ENCODE measurements around the gene USP10. TPM values are rescaled to one million over a fixed set of nuclear protein-coding genes. Genes with fewer than 3 reads are reported as not detected.

USP10 gene
- total and polyA plus RNA-seq, 4 donors, result 28.2 to 46.1 (median 42.0) TPM

DNA sequence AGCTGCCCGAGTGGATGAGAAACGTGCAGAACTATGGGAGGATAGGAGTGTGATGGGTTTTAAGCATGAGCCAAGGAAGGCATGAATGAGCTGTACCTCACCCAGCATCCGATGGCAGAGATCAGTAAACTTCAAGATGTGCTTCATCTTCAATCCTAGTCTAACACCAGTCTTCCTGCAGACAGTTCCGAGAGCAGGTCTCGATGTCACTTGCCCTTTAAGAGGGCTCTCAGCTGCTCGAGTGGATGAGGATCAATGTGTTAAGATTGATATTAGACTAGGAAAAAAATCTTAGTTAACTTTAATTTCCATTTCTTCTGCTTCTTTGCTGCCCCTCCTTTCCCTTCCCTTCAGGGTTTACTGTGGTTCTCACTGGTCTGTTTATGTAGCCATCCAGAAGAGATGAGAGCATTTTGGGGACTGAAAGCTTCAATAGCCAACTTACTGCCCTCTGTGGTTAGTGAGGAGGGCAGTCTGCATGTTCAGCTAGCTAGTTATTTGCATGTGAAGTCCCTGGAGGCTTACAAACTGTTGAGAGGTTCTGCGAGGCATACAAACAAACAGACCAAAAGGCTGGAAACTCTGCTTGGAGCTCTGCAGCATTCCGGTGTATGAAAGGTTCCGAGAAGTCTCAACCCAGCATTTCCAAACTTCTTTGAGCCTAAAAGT lies 36.2 kb upstream of the USP10 start:
- Histone ChIP-seq H3K9ac (ENCODE audit: low read depth in 1 of 2, low read length in 2 of 2) (no peak overlapping the region), H3K4me3 (ENCODE audit: low read depth in 1 of 3, low read length in 3 of 3) (no peak overlapping the region), H3K9me3 (ENCODE audit: control insufficient read depth in 4 of 4, low read length in 3 of 4) (no peaks in the 10 kb centered on the region), H3K27ac (ENCODE audit: low read depth in 1 of 2, low read length in 2 of 2) (no peak overlapping the region), H3K27me3 (ENCODE audit: control insufficient read depth in 4 of 4, insufficient read depth in 4 of 4, low read length in 3 of 4) (no peaks in the 10 kb centered on the region), H3K36me3 (ENCODE audit: control insufficient read depth in 4 of 4, insufficient read depth in 3 of 4, low read depth in 1 of 4, low read length in 3 of 4) (peaks cover 9 to 70% (median 42%) of the 10 kb centered on the region in 4 donors), H3K4me1 (ENCODE audit: control insufficient read depth in 4 of 4, insufficient read depth in 4 of 4, low read length in 3 of 4) (peaks cover 0 to 4% (median 0%) of the 10 kb centered on the region in 4 donors)
- DNase-seq (ENCODE audit: low spot score), result no peak
- no peak for TF ChIP-seq FOXA2 (IDR thresholded peaks at IDR 0.05)
- no peak for TF ChIP-seq MAX (IDR thresholded peaks at IDR 0.05)
- TF ChIP-seq FOXA1 (IDR thresholded peaks at IDR 0.05), result no peak
- TF ChIP-seq HNF4A (conservative IDR thresholded peaks at IDR 0.05), result no peak
- no peak for TF ChIP-seq RXRA (IDR thresholded peaks at IDR 0.05)
- no peak for TF ChIP-seq RAD21 (IDR thresholded peaks at IDR 0.05)
- no peak for TF ChIP-seq HNF4G (IDR thresholded peaks at IDR 0.05)
- no peak for TF ChIP-seq TAF1 (conservative IDR thresholded peaks at IDR 0.05)
- TF ChIP-seq JUND (IDR thresholded peaks at IDR 0.05), result no peak
- TF ChIP-seq, protein P1, sequence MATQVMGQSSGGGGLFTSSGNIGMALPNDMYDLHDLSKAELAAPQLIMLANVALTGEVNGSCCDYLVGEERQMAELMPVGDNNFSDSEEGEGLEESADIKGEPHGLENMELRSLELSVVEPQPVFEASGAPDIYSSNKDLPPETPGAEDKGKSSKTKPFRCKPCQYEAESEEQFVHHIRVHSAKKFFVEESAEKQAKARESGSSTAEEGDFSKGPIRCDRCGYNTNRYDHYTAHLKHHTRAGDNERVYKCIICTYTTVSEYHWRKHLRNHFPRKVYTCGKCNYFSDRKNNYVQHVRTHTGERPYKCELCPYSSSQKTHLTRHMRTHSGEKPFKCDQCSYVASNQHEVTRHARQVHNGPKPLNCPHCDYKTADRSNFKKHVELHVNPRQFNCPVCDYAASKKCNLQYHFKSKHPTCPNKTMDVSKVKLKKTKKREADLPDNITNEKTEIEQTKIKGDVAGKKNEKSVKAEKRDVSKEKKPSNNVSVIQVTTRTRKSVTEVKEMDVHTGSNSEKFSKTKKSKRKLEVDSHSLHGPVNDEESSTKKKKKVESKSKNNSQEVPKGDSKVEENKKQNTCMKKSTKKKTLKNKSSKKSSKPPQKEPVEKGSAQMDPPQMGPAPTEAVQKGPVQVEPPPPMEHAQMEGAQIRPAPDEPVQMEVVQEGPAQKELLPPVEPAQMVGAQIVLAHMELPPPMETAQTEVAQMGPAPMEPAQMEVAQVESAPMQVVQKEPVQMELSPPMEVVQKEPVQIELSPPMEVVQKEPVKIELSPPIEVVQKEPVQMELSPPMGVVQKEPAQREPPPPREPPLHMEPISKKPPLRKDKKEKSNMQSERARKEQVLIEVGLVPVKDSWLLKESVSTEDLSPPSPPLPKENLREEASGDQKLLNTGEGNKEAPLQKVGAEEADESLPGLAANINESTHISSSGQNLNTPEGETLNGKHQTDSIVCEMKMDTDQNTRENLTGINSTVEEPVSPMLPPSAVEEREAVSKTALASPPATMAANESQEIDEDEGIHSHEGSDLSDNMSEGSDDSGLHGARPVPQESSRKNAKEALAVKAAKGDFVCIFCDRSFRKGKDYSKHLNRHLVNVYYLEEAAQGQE (IDR thresholded peaks at IDR 0.05), result no peak
- 83% methylated on average over 9 of the region's 9 CpGs for WGBS

GRCh38 chr16:84665359-84665758 lies 34.4 kb upstream of the USP10 start:
- H3K27me3 ChIP-seq (ENCODE audit: control insufficient read depth in 4 of 4, insufficient read depth in 4 of 4, low read length in 3 of 4), result no peaks in the 10 kb centered on the region
- H3K4me3 ChIP-seq (ENCODE audit: low read depth in 1 of 3, low read length in 3 of 3), result no peak overlapping the region
- H3K36me3 ChIP-seq (ENCODE audit: control insufficient read depth in 4 of 4, insufficient read depth in 3 of 4, low read depth in 1 of 4, low read length in 3 of 4), result peaks cover 9 to 58% (median 32%) of the 10 kb centered on the region in 4 donors
- WGBS, result 85% methylated on average over 2 of the region's 2 CpGs
- TF ChIP-seq, protein P2, sequence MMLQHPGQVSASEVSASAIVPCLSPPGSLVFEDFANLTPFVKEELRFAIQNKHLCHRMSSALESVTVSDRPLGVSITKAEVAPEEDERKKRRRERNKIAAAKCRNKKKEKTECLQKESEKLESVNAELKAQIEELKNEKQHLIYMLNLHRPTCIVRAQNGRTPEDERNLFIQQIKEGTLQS (IDR thresholded peaks at IDR 0.05), result no peak
- no peak for TF ChIP-seq NR2F2 (IDR thresholded peaks at IDR 0.05)
- no peak for TF ChIP-seq GABPA (IDR thresholded peaks at IDR 0.05 in 1 of 2, conservative IDR thresholded peaks at IDR 0.05 in 1 of 2)
- TF ChIP-seq RAD21 (IDR thresholded peaks at IDR 0.05), result no peak
- no peak for TF ChIP-seq TAF1 (conservative IDR thresholded peaks at IDR 0.05)
- TF ChIP-seq HNF4A (conservative IDR thresholded peaks at IDR 0.05), result no peak
- no peak for TF ChIP-seq FOXA1 (IDR thresholded peaks at IDR 0.05)
- TF ChIP-seq, protein P3, sequence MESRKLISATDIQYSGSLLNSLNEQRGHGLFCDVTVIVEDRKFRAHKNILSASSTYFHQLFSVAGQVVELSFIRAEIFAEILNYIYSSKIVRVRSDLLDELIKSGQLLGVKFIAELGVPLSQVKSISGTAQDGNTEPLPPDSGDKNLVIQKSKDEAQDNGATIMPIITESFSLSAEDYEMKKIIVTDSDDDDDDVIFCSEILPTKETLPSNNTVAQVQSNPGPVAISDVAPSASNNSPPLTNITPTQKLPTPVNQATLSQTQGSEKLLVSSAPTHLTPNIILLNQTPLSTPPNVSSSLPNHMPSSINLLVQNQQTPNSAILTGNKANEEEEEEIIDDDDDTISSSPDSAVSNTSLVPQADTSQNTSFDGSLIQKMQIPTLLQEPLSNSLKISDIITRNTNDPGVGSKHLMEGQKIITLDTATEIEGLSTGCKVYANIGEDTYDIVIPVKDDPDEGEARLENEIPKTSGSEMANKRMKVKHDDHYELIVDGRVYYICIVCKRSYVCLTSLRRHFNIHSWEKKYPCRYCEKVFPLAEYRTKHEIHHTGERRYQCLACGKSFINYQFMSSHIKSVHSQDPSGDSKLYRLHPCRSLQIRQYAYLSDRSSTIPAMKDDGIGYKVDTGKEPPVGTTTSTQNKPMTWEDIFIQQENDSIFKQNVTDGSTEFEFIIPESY (IDR thresholded peaks at IDR 0.05), result no peak
- no peak for TF ChIP-seq RXRA (IDR thresholded peaks at IDR 0.05)
- no peak for TF ChIP-seq YY1 (IDR thresholded peaks at IDR 0.05)
- no peak for TF ChIP-seq SP1 (IDR thresholded peaks at IDR 0.05)
- no peak overlapping the region for H3K9ac ChIP-seq (ENCODE audit: low read depth in 1 of 2, low read length in 2 of 2)
- no peaks in the 10 kb centered on the region for H3K4me1 ChIP-seq (ENCODE audit: control insufficient read depth in 4 of 4, insufficient read depth in 4 of 4, low read length in 3 of 4)
- H3K27ac ChIP-seq (ENCODE audit: low read depth in 1 of 2, low read length in 2 of 2), result no peak overlapping the region
- no peak for DNase-seq (ENCODE audit: low spot score)
- no peaks in the 10 kb centered on the region for H3K9me3 ChIP-seq (ENCODE audit: control insufficient read depth in 4 of 4, low read length in 3 of 4)

All from liver (tissue), 9 donors.